Forelimb muscle (tissue), 1 donor: ENCODE data around the gene SH3PXD2A. TPM values are rescaled to one million over a fixed set of nuclear protein-coding genes. Genes with fewer than 3 reads are reported as not detected.

Source experiments
- DNase-seq: peaks from one replicate; pipeline ENCODE4 v3.0.0-alpha.2; 2013; ENCODE audit warnings: low read depth
- polyA plus RNA-seq: library from polyadenylated mRNA; unstranded; fragments of 120-200 nt; gene quantifications from one replicate; pipeline ENCODE4 v1.2.1, GENCODE V29; 2013; ENCODE audit not compliant: insufficient read length

SH3PXD2A gene
- polyA plus RNA-seq, 1 donor: 72.7 TPM

GRCh38 chr10:103687172-103687571, 168.2 kb downstream of the SH3PXD2A start:
- no peak for DNase-seq

- no peak for DNase-seq
Observed at GRCh38 chr10:103685880-103686669, 169.3 kb downstream of the SH3PXD2A start.

GRCh38 chr10:103683851-103684250, 171.5 kb downstream of the SH3PXD2A start:
- DNase-seq: no peak

GRCh38 chr10:103682631-103683030, 172.7 kb downstream of the SH3PXD2A start:
- no peak for DNase-seq

GRCh38 chr10:103681617-103682399, 173.6 kb downstream of the SH3PXD2A start:
- DNase-seq: no peak

- DNase-seq: no peak
Observed at GRCh38 chr10:103680869-103681236, 174.5 kb downstream of the SH3PXD2A start.

- DNase-seq: no peak
Observed at GRCh38 chr10:103679096-103679790, 176.1 kb downstream of the SH3PXD2A start.

GRCh38 chr10:103678178-103678526, 177.2 kb downstream of the SH3PXD2A start:
- DNase-seq: peak; percentile 83

- DNase-seq: no peak
Observed at GRCh38 chr10:103677486-103678177, 177.7 kb downstream of the SH3PXD2A start.

GRCh38 chr10:103676851-103677417, 178.4 kb downstream of the SH3PXD2A start:
- peak; percentile 72 for DNase-seq

- DNase-seq: no peak
Observed at GRCh38 chr10:103676058-103676785, 179.2 kb downstream of the SH3PXD2A start.

- no peak for DNase-seq
Observed at GRCh38 chr10:103673606-103674005, 181.8 kb downstream of the SH3PXD2A start.

GRCh38 chr10:103672345-103672744, 183.0 kb downstream of the SH3PXD2A start:
- no peak for DNase-seq

- no peak for DNase-seq
Observed at GRCh38 chr10:103671126-103671895, 184.1 kb downstream of the SH3PXD2A start.

GRCh38 chr10:103669944-103670343, 185.4 kb downstream of the SH3PXD2A start:
- DNase-seq: no peak

- DNase-seq: no peak
Observed at GRCh38 chr10:103669243-103669929, 186.0 kb downstream of the SH3PXD2A start.

GRCh38 chr10:103668351-103669242, 186.8 kb downstream of the SH3PXD2A start:
- DNase-seq: no peak

GRCh38 chr10:103667356-103667755, 188.0 kb downstream of the SH3PXD2A start:
- DNase-seq: peak; percentile 89
